Mesenteric fat pad (tissue), 1 donor: Measurements from ENCODE around the gene ARHGAP15. TPM values are rescaled to one million over a fixed set of nuclear protein-coding genes. Genes with fewer than 3 reads are reported as not detected.

ENCODE experiments used
- DNase-seq: peaks from one replicate; pipeline ENCODE4 v3.0.0-alpha.2; 2020; ENCODE audit warnings: low spot score
- total RNA-seq: library from RNA; stranded (reverse); fragmentation: NEBNext Ultra II Directional; extraction: Animal tissue kit (Norgen Biotek cat#: 25700); gene quantifications from one replicate; pipeline ENCODE4 v1.2.1, GENCODE V29; 2021
- donor health status: DM: yes; HTN: yes; CAD: no.

The ARHGAP15 gene
- total RNA-seq, 1 donor from 2014 or later, result 11.6 TPM

GRCh38 chr2:143742581-143742980, 613.4 kb downstream of the ARHGAP15 start:
- no peak for DNase-seq

GRCh38 chr2:143744114-143744513, 614.9 kb downstream of the ARHGAP15 start:
- DNase-seq, result no peak

GRCh38 chr2:143745060-143745459, 615.8 kb downstream of the ARHGAP15 start:
- no peak for DNase-seq

- DNase-seq, result no peak
These were observed 625.5 kb downstream of the ARHGAP15 start for GRCh38 chr2:143754742-143755141.

- no peak for DNase-seq
These were observed 629.6 kb downstream of the ARHGAP15 start for GRCh38 chr2:143758629-143759330.

- no peak for DNase-seq
These were observed 630.2 kb downstream of the ARHGAP15 start for GRCh38 chr2:143759455-143759854.

GRCh38 chr2:143762176-143762928, 633.1 kb downstream of the ARHGAP15 start:
- DNase-seq, result no peak

GRCh38 chr2:143764261-143764660, 635.0 kb downstream of the ARHGAP15 start:
- no peak for DNase-seq

GRCh38 chr2:143764706-143765105, 635.5 kb downstream of the ARHGAP15 start:
- DNase-seq, result no peak

- DNase-seq, result no peak
These were observed 639.8 kb downstream of the ARHGAP15 start for GRCh38 chr2:143768991-143769390.

- no peak for DNase-seq
These were observed 642.7 kb downstream of the ARHGAP15 start for GRCh38 chr2:143771939-143772338.

GRCh38 chr2:143776526-143777297, 647.5 kb downstream of the ARHGAP15 start:
- DNase-seq, result no peak

GRCh38 chr2:143779021-143779420, 649.8 kb downstream of the ARHGAP15 start:
- DNase-seq, result no peak

- no peak for DNase-seq
These were observed 657.0 kb downstream of the ARHGAP15 start for GRCh38 chr2:143786026-143786765.

- no peak for DNase-seq
These were observed 658.5 kb downstream of the ARHGAP15 start for GRCh38 chr2:143787674-143788073.

GRCh38 chr2:143792602-143793001, 663.4 kb downstream of the ARHGAP15 start:
- DNase-seq, result no peak

GRCh38 chr2:143793381-143793780, 664.2 kb downstream of the ARHGAP15 start:
- no peak for DNase-seq

GRCh38 chr2:143796051-143796450, 666.8 kb downstream of the ARHGAP15 start:
- DNase-seq, result no peak

- DNase-seq, result no peak
These were observed 672.3 kb downstream of the ARHGAP15 start for GRCh38 chr2:143801561-143801960.

- DNase-seq, result no peak
These were observed 673.0 kb downstream of the ARHGAP15 start for GRCh38 chr2:143802242-143802641.
